ENCODE results near the gene CENPT.

- no peak for TF ChIP-seq CTCF (conservative IDR thresholded peaks at IDR 0.05)
- no peak for TF ChIP-seq EZH2 (IDR thresholded peaks at IDR 0.05; ENCODE audit: low read depth)
These were observed 25.3 kb upstream of the CENPT start, which contains the start of gene EDC4 for GRCh38 chr16:67872631-67873434.

Measured in PC-9 (cell line).